Neural crest cell (in vitro differentiated cells): ENCODE data around the gene OR10G2. TPM values are rescaled to one million over a fixed set of nuclear protein-coding genes. Genes with fewer than 3 reads are reported as not detected.
"Not testable (repeated sequence)": the region's sequence is repeated elsewhere in the genome, so short reads cannot be mapped to it uniquely, and the experiment has no call there.

Experiments
- DNase-seq: peaks from one replicate; pipeline ENCODE4 v3.0.0; 2021; ENCODE audit warnings: low read depth, mixed read lengths, low spot score
- H3K27ac Mint-ChIP-seq: one replicate; pipeline ENCODE4 v1.8.0; 2021; ENCODE audit warnings: mild to moderate bottlenecking, mixed read lengths; ENCODE audit not compliant: unreplicated experiment
- H3K27me3 Mint-ChIP-seq: 2 replicates; pipeline ENCODE4 v1.8.0; 2021; ENCODE audit warnings: low read depth, mild to moderate bottlenecking, mixed read lengths
- H3K36me3 Mint-ChIP-seq: 2 replicates; pipeline ENCODE4 v1.8.0; 2021; ENCODE audit warnings: low read depth, mild to moderate bottlenecking, mixed read lengths
- H3K4me1 Mint-ChIP-seq: 2 replicates; pipeline ENCODE4 v1.8.0; 2021; ENCODE audit warnings: mixed read lengths
- H3K4me3 Mint-ChIP-seq: one replicate; pipeline ENCODE4 v1.8.0; 2021; ENCODE audit warnings: mild to moderate bottlenecking, mixed read lengths
- H3K9me3 Mint-ChIP-seq: 2 replicates; pipeline ENCODE4 v1.8.0; 2021; ENCODE audit warnings: mixed read lengths
- CTCF ChIP-seq: fragments of 200-600 bp; sonication (generic); conservative IDR thresholded peaks from 2 replicates; pipeline ENCODE4 v1.5.0; 2021; ENCODE audit warnings: antibody characterized with exemption, mild to moderate bottlenecking
- total RNA-seq: library from RNA; stranded (reverse); gene quantifications from 2 replicates; pipeline ENCODE4 v1.2.1, GENCODE V29; 2021

The OR10G2 gene
- total RNA-seq, 1 donor from 2014 or later: not detected

GRCh38 chr14:21652209-21652808 lies 17.6 kb upstream of the OR10G2 start:
- no peak for DNase-seq
- TF ChIP-seq CTCF: no peak
- Mint-ChIP-seq H3K36me3 (no peaks in the 10 kb centered on the region), H3K27me3 (peaks cover 42% of the 10 kb centered on the region), H3K9me3 (peaks cover 2% of the 10 kb centered on the region), H3K4me1 (no peaks in the 10 kb centered on the region), H3K27ac (no peak overlapping the region), H3K4me3 (no peak overlapping the region)

GRCh38 chr14:21647380-21647779 lies 12.6 kb upstream of the OR10G2 start:
- Mint-ChIP-seq H3K4me1 (no peaks in the 10 kb centered on the region), H3K4me3 (no peak overlapping the region), H3K9me3 (peaks cover 2% of the 10 kb centered on the region), H3K36me3 (no peaks in the 10 kb centered on the region), H3K27me3 (peaks cover 40% of the 10 kb centered on the region), H3K27ac (no peak overlapping the region)
- no peak for DNase-seq
- no peak for TF ChIP-seq CTCF

GRCh38 chr14:21643407-21643806 lies 8.7 kb upstream of the OR10G2 start:
- no peak overlapping the region for H3K4me3 Mint-ChIP-seq
- no peaks in the 10 kb centered on the region for H3K4me1 Mint-ChIP-seq
- no peaks in the 10 kb centered on the region for H3K9me3 Mint-ChIP-seq
- no peak for DNase-seq
- no peaks in the 10 kb centered on the region for H3K36me3 Mint-ChIP-seq
- H3K27ac Mint-ChIP-seq: no peak overlapping the region
- TF ChIP-seq CTCF: no peak
- peaks cover 37% of the 10 kb centered on the region for H3K27me3 Mint-ChIP-seq

GRCh38 chr14:21642683-21643082 lies 7.9 kb upstream of the OR10G2 start:
- DNase-seq: no peak
- Mint-ChIP-seq H3K9me3 (no peaks in the 10 kb centered on the region), H3K36me3 (no peaks in the 10 kb centered on the region), H3K4me3 (no peak overlapping the region), H3K4me1 (no peaks in the 10 kb centered on the region), H3K27me3 (peaks cover 36% of the 10 kb centered on the region), H3K27ac (no peak overlapping the region)
- no peak for TF ChIP-seq CTCF

- no peak overlapping the region for H3K27ac Mint-ChIP-seq
- H3K9me3 Mint-ChIP-seq: no peaks in the 10 kb centered on the region
- DNase-seq: no peak
- peaks cover 17% of the 10 kb centered on the region for H3K27me3 Mint-ChIP-seq
- no peak overlapping the region for H3K4me3 Mint-ChIP-seq
- TF ChIP-seq CTCF: no peak
- H3K4me1 Mint-ChIP-seq: no peaks in the 10 kb centered on the region
- no peaks in the 10 kb centered on the region for H3K36me3 Mint-ChIP-seq
Measured at GRCh38 chr14:21631084-21631483, 3.7 kb downstream of the OR10G2 start.

GRCh38 chr14:21630503-21630902 lies 4.2 kb downstream of the OR10G2 start:
- not testable (repeated sequence) for H3K27ac Mint-ChIP-seq, DNase-seq, H3K4me1 Mint-ChIP-seq, H3K9me3 Mint-ChIP-seq, H3K36me3 Mint-ChIP-seq, H3K4me3 Mint-ChIP-seq
- H3K27me3 Mint-ChIP-seq: peaks cover 16% of the 10 kb centered on the region
